HG02943 (cell line): ENCODE measurements around the gene TAF11L10.
"Not testable (repeated sequence)": the region's sequence is repeated elsewhere in the genome, so short reads cannot be mapped to it uniquely, and the experiment has no call there.

Experiments
- ATAC-seq: cut with Tn5 transposase; IDR thresholded peaks from one replicate; pipeline ENCODE4 v1.9.1; 2021; ENCODE audit warnings: mild to moderate bottlenecking, low read depth, moderate library complexity; ENCODE audit not compliant: unreplicated experiment

The TAF11L10 gene

DNA sequence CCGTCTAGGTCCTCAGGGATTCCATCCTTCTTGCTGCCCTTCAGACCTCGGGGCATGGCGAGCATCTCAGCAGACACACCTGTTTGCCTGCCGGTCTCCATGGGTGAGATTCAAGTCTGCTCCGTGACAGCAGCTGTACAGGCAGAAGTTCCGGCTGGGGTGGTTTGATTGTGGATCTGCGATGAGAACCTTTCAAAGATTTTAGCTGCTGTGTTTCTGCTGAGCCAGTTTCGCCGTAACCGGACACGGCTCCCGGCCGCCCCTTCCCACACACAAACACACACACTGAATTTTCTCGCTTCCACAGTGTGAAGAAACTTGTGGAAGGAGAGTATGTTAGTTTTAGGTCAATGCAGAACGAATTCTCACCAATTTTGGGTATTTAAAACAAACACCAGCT lies at the start of gene TAF11L10:
TAF11L10 (minus strand) TSS at position 101 of the 400 bp plus-strand sequence.
- ATAC-seq: not testable (repeated sequence)

DNA sequence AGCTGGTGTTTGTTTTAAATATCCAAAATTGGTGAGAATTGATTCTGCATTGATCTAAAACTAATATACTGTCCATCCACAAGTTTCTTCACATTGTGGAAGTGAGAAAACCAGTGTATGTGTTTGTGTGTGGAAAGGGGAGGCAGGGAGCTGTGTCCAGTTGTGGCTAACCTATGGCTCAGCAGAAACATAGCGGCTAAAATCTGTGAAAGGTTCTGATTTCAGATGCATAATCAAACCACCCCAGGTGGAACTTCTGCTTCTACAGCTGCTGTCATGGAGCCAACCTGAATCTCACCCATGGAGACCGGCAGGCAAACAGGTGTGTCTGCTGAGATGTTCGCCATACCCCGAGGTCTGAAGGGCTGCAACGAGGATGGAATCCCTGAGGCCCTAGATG lies 36.5 kb upstream of the TAF11L10 start, which contains the start of gene TAF11L14:
TAF11L14 (plus strand) TSS at position 301 of the 400 bp plus-strand sequence.
- no peak for ATAC-seq

DNA sequence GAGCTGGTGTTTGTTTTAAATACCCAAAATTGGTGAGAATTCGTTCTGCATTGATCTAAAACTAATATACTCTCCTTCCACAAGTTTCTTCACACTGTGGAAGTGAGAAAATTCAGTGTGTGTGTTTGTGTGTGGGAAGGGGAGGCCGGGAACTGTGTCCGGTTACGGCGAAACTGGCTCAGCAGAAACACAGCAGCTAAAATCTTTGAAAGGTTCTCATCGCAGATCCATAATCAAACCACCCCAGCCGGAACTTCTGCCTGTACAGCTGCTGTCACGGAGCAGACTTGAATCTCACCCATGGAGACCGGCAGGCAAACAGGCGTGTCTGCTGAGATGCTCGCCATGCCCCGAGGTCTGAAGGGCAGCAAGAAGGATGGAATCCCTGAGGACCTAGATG lies 34.2 kb upstream of the TAF11L10 start, which contains the start of gene TAF11L13:
TAF11L13 (plus strand) TSS at position 301 of the 400 bp plus-strand sequence.
- ATAC-seq: not testable (repeated sequence)

DNA sequence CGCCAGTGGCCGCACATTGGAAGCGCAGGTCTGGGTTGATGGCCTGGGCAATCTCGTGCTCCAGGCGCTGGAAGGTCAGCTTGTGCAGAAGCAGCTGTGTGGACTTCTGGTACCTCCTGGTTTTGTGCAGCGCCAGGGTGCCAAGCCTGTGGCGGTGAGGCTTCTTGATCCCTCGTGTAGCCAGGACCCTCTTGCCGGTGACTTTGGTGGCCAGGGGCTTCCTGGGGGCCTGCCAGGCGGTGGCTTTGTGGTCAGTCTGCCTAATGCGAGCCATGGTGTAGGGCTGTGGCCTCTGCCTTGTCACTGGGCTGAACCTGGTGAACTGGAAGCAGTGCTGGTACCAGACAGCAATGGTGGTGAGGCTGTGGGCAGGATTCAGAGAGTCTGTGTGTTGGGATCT lies 28.1 kb upstream of the TAF11L10 start:
- no peak for ATAC-seq

DNA sequence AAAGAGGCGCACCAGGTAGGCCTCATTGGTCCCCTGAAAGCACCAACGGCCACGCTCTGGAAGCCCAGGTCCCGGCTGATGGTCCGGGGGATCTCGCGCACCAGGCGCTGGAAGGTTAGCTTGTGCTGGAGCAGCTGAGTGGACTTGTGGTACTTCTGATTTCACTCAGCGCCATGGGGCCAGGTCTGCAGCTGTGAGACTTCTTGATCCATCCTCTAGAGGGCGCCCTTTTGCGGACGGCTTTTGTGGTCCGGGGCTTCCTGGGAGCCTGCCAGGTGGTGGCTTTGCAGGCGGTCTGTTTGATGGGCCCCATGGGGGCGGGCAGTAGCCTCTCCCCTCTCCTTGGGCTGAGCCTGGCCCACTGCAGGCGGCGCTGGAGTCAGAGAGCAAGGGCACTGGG lies 23.0 kb upstream of the TAF11L10 start:
- no peak for ATAC-seq

DNA sequence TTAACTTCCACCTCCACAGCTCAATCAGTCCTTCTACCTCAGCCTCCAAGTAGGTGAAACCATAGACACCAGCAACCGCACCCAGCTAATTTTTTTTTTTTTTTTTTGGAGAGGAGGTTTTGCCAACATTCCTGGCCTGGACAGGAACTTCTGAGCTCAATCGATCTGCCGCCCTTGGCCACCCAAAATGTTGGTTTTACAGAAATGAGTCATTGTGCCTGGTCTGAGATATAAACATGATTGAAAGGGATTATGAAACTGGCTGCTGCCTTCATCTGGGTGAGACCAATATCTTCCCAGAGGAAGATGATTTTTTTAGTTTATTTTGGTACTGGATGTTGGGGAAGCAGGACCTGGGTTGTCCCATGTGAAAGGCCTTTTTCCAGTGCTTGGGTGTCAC lies 21.7 kb upstream of the TAF11L10 start:
- ATAC-seq: no peak

DNA sequence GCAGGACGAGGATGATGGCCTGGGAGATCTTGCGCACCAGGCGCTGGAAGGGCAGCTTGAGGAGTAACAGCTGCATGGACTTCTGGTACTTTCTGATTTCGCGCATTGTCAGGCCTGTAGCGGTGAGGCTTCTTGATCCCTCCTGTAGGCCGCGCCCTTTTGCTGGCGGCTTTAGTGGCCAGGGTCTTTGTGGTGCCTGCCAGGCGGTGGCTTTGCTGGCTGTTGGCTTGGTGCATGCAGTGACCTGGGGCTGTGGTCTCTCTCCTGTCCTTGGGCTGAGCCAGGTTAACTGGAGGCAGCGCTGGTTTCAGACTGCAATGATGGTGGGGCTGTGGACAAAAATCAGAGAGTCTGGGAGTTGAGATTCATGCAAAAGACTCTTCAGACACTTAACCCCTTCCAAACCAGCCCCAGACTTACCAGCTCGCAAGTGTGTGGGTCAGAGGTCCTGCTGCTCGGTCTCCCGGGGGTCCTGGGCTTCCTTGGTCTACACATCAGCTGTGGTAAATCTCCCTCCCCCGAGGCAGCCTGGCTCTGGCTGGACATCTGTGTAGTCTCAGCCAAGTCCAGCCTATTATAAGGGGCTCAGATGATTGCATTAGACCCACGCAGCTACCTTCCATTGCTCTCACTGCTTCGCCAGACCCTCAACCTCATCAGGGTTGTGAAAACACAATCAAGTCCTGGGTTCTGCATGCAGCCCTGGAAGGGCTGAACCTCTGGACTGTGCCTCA lies 17.4 kb upstream of the TAF11L10 start:
- ATAC-seq: no peak

DNA sequence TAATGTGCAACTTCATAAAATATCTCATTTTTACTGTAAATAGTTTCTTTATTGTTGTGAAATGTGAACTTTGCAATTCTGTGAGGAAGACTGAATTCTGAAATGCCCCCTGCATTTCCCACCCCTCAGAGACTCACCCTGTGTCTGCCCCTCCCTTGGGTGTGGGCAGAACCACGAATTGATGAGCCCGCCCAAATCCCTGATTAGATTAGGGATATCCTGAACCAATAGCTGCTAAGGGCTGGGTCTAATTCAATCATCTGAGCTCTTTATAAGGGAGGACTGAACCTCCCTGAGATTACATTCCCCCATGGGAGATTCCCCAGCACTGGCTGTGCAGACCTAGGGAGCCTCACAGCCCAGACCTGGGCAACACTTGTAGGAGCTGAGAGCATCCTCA lies 12.5 kb upstream of the TAF11L10 start, which contains the start of gene TAF11L12:
TAF11L12 (plus strand) TSS at position 301 of the 400 bp plus-strand sequence.
- ATAC-seq: not testable (repeated sequence)

DNA sequence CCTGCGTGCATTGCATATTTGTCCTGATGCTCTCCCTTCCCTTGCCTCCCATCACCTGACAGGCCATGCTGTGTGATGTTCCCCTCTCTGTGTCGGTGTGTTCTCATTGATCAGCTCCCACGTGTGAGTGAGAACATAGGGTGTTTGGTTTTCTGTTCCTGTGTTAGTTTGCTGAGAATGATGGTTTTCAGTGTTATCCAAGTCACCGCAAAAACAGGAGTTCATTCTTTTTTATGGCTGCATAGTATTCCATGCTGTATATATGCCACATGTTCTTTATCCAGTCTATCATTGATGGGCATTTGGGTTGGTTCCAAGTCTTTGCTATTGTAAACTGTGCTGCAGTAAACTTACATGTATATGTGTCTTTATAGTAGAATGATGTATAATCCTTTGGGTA lies 9.8 kb upstream of the TAF11L10 start:
- ATAC-seq: not testable (repeated sequence)

DNA sequence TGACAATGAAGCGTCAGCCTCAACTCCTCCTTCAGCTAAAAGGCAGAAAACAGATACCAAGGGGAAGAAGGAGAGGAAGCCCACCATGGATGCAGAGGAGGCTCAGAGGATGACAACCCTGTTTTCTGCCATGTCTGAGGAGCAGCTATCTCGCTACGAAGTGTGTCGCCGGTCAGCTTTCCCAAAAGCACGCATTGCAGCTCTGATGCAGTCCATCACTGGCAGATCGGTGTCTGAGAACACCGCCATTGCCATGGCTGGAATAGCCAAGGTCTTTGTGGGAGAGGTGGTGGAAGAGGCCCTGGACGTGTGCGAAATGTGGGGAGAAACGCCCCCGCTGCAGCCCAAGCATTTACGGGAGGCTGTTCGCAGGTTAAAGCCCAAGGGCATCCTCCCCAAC lies 7.3 kb upstream of the TAF11L10 start:
- ATAC-seq: no peak

DNA sequence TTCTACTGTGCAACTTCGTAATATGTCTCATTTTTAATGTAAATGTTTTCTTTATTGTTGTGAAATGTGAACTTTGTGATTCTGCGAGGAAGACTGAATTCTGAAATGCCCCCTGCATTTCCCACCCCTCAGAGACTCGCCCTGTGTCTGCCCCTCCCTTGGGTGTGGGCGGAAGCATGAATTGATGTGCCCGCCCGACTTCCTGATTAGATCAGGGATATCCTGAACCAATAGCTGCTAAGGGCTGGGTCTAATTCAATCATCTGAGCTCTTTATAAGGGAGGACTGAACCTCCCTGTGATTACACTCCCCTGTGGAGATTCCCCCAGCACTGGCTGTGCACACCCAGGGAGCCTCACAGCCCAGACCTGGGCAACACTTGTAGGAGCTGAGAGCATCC lies 6.3 kb upstream of the TAF11L10 start, which contains the start of gene TAF11L11:
TAF11L11 (plus strand) TSS at position 304 of the 400 bp plus-strand sequence.
- ATAC-seq: not testable (repeated sequence)

DNA sequence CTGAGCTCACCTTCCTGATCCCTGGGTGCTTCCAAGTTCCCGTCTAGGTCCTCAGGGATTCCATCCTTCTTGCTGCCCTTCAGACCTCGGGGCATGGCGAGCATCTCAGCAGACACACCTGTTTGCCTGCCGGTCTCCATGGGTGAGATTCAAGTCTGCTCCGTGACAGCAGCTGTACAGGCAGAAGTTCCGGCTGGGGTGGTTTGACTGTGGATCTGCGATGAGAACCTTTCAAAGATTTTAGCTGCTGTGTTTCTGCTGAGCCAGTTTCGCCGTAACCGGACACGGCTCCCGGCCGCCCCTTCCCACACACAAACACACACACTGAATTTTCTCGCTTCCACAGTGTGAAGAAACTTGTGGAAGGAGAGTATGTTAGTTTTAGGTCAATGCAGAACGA lies 3.4 kb downstream of the TAF11L10 start, which contains the start of gene TAF11L9:
TAF11L9 (minus strand) TSS at position 140 of the 400 bp plus-strand sequence.
- ATAC-seq: not testable (repeated sequence)

DNA sequence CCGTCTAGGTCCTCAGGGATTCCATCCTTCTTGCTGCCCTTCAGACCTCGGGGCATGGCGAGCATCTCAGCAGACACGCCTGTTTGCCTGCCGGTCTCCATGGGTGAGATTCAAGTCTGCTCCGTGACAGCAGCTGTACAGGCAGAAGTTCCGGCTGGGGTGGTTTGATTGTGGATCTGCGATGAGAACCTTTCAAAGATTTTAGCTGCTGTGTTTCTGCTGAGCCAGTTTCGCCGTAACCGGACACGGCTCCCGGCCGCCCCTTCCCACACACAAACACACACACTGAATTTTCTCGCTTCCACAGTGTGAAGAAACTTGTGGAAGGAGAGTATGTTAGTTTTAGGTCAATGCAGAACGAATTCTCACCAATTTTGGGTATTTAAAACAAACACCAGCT lies 6.8 kb downstream of the TAF11L10 start, which contains the start of gene TAF11L8:
TAF11L8 (minus strand) TSS at position 101 of the 400 bp plus-strand sequence.
- not testable (repeated sequence) for ATAC-seq

DNA sequence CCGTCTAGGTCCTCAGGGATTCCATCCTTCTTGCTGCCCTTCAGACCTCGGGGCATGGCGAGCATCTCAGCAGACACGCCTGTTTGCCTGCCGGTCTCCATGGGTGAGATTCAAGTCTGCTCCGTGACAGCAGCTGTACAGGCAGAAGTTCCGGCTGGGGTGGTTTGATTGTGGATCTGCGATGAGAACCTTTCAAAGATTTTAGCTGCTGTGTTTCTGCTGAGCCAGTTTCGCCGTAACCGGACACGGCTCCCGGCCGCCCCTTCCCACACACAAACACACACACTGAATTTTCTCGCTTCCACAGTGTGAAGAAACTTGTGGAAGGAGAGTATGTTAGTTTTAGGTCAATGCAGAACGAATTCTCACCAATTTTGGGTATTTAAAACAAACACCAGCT lies 12.0 kb downstream of the TAF11L10 start, which contains the start of gene TAF11L7:
TAF11L7 (minus strand) TSS at position 101 of the 400 bp plus-strand sequence.
- not testable (repeated sequence) for ATAC-seq
